Stimulated activated memory B cell treated with anti-CD40 and anti-IgM and Interleukin-4, amounts not matched to agents 10 μg/mL and 1 μg/mL and 100 μg/mL, for 72 hours (primary cell): ENCODE results near the gene MYBPHL.
A peak's percentile ranks its signal among the peaks of the same experiment; 100 is the strongest.

Experiments used
- ATAC-seq: fragments of 150-1000 bp; cut with Tn5 transposase; 2 replicates; pipeline ENCODE4 v1.10.0; 2021
- H3K27ac Mint-ChIP-seq: one replicate; pipeline ENCODE4 v1.8.0; 2022; ENCODE audit warnings: mild to moderate bottlenecking, mixed read lengths
- H3K27me3 Mint-ChIP-seq: one replicate; pipeline ENCODE4 v1.8.0; 2022; ENCODE audit warnings: mixed read lengths
- H3K36me3 Mint-ChIP-seq: one replicate; pipeline ENCODE4 v1.8.0; 2022; ENCODE audit warnings: mixed read lengths
- H3K4me1 Mint-ChIP-seq: one replicate; pipeline ENCODE4 v1.8.0; 2022; ENCODE audit warnings: mixed read lengths
- H3K4me3 Mint-ChIP-seq: one replicate; pipeline ENCODE4 v1.8.0; 2022; ENCODE audit warnings: mild to moderate bottlenecking, moderate library complexity, mixed read lengths
- H3K9me3 Mint-ChIP-seq: one replicate; pipeline ENCODE4 v1.8.0; 2022; ENCODE audit warnings: mixed read lengths

MYBPHL gene

DNA sequence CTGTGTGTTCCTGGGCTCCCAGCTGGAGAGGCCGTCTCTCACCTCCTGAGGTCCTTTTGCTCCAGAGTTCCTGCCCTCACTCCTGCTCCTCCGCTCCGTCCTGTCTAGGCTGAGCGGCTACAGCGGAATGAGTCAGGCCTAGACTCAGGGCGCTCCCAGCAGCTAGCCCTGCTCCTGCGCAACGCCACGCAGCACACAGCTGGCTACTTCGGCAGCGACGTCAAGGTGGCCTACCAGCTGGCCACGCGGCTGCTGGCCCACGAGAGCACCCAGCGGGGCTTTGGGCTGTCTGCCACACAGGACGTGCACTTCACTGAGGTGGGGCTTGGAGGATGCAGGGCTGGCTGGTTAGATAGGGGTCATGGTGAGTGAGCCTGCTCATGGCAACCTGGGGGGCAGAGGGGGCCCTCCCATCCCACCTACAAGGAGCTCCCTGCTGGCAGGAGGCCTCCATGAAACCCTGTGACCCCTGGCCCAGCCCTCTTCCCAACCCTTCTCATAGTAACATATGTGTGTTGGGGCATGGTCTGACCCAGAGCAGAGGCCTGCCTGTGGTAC lies 39.0 kb downstream of the MYBPHL start:
- no peaks in the 10 kb centered on the region for H3K36me3 Mint-ChIP-seq
- H3K4me3 Mint-ChIP-seq = no peak overlapping the region
- H3K27ac Mint-ChIP-seq = no peak overlapping the region
- peaks cover 19% of the 10 kb centered on the region for H3K27me3 Mint-ChIP-seq
- ATAC-seq = no peak
- H3K9me3 Mint-ChIP-seq = no peaks in the 10 kb centered on the region
- H3K4me1 Mint-ChIP-seq = peaks cover 17% of the 10 kb centered on the region

DNA sequence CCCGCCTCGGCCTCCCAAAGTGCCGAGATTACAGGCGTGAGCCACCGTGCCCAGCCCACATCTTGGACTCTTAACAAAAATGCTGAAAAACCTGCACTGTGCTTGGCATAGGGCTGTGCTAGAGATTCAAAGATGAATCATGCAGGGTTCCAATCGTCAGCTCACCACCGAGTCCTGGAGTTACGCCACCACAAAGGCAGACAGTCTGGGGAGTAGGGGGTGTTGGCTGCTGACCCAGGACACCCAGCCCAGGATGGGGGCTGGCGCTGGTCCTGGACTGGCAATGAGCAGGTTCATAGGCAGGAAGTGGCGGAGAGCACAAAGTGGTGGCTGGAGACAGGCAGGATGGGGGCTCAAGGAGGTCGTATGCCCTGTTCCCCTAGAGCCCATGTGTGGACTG lies 39.8 kb downstream of the MYBPHL start:
- Mint-ChIP-seq H3K27me3 (peaks cover 18% of the 10 kb centered on the region), H3K9me3 (no peaks in the 10 kb centered on the region), H3K27ac (no peak overlapping the region), H3K4me1 (peaks cover 17% of the 10 kb centered on the region), H3K36me3 (no peaks in the 10 kb centered on the region), H3K4me3 (no peak overlapping the region)
- ATAC-seq = no peak

DNA sequence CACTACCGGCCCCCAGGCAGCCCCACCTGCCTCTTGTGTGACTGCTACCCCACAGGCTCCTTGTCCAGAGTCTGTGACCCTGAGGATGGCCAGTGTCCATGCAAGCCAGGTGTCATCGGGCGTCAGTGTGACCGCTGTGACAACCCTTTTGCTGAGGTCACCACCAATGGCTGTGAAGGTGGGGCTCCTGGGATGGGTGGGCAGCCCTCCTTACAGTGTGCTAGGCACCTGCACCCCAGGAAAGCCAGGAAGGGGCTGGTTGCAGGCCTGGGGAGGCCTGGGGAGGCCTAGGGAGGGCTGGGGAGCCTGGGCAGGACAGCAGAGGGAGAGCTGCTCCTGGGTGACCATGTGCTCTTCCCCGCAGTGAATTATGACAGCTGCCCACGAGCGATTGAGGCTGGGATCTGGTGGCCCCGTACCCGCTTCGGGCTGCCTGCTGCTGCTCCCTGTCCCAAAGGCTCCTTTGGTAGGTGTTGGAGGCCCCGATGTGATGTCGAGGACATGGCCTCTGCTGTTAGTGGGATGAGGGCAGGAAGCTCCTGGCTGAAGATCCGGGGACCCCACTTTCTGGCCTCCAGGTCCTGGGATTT lies 41.0 kb downstream of the MYBPHL start:
- Mint-ChIP-seq H3K4me3 (no peak overlapping the region), H3K27ac (no peak overlapping the region), H3K36me3 (no peaks in the 10 kb centered on the region), H3K9me3 (no peaks in the 10 kb centered on the region), H3K4me1 (peaks cover 17% of the 10 kb centered on the region), H3K27me3 (peaks cover 23% of the 10 kb centered on the region)
- ATAC-seq = no peak

DNA sequence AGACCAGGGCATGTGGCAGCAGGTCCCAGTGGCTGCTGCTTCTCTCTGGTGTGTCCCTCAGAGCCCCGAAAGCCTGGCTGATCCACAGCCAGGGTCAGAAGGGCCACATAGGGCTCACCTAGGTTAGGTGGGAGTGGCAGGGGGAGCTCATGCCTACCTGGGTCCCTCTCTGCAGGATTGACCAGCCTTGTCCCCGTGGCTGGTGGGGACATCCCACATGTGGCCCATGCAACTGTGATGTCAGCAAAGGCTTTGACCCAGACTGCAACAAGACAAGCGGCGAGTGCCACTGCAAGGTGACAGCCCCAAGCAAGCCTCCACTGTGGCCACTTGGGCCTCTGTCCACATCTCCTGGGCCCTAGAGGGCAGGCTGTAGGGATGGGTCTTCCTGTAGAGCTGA lies 41.8 kb downstream of the MYBPHL start:
- no peak overlapping the region for H3K27ac Mint-ChIP-seq
- ATAC-seq = no peak
- H3K4me1 Mint-ChIP-seq = peaks cover 17% of the 10 kb centered on the region
- H3K36me3 Mint-ChIP-seq = no peaks in the 10 kb centered on the region
- H3K27me3 Mint-ChIP-seq = peaks cover 23% of the 10 kb centered on the region
- H3K9me3 Mint-ChIP-seq = no peaks in the 10 kb centered on the region
- no peak overlapping the region for H3K4me3 Mint-ChIP-seq

DNA sequence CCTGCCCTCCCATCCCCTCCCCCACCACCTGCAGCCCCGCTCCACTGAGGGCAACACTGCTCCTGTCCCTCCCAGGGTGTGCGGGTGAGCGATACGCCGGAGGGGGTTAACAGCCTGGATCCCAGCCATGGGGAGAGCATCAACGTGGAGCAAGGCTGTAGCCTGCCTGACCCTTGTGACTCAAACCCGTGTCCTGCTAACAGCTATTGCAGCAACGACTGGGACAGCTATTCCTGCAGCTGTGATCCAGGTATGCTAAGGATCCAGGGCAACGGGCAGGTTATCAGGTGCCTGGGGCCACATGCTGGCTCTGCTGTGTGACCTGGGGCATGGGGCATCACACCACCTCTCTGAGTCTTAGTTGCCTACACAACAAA lies 42.4 kb downstream of the MYBPHL start:
- Mint-ChIP-seq H3K4me1 (peaks cover 17% of the 10 kb centered on the region), H3K4me3 (no peak overlapping the region), H3K9me3 (no peaks in the 10 kb centered on the region), H3K27me3 (peaks cover 23% of the 10 kb centered on the region), H3K27ac (no peak overlapping the region), H3K36me3 (no peaks in the 10 kb centered on the region)
- no peak for ATAC-seq

DNA sequence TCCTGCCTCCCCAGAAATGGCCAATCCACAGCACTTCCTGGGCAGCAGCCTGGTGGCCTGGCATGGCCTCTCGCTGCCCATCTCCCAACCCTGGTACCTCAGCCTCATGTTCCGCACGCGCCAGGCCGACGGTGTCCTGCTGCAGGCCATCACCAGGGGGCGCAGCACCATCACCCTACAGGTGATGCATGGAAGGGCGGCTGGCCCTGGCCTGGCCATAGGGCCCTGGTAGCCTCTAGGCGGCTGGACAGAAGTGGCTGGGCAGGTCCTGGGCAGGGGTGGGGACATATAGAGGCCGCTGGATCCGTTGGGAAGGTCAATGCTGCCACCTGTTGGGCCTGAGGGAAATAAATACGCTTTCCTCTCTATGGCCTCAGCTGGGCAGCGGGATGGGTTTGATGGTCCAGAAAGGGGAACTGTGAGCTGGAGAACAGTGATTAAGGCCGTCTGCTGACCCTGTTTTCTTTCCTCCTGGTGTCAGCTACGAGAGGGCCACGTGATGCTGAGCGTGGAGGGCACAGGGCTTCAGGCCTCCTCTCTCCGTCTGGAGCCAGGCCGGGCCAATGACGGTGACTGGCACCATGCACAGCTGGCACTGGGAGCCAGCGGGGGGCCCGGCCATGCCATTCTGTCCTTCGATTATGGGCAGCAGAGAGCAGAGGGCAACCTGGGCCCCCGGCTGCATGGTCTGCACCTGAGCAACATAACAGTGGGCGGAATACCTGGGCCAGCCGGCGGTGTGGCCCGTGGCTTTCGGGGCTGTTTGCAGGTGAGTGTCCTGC lies 43.0 kb downstream of the MYBPHL start:
- Mint-ChIP-seq H3K9me3 (no peaks in the 10 kb centered on the region), H3K4me1 (peaks cover 17% of the 10 kb centered on the region), H3K27ac (no peak overlapping the region), H3K36me3 (no peaks in the 10 kb centered on the region), H3K4me3 (no peak overlapping the region), H3K27me3 (peaks cover 23% of the 10 kb centered on the region)
- ATAC-seq = peak; percentile 76

DNA sequence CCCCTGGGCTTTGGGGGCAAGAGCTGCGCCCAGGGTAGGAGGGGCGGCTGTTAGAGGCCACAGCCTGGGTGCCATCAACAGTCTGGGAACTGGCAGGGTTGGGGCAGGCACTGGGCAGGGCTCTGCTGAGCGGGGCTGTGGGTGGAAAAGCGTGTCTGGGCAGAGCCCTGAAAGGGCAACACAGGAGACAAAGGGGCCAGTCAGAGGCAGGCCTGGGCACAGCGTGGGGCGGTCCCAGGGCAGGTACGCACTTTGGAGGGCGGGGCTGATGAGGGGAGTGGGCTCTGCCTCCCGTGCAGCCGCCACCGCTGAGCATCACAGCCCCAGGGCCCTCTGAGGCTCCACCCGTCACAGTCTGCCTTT lies 43.6 kb downstream of the MYBPHL start:
- Mint-ChIP-seq H3K27me3 (peaks cover 23% of the 10 kb centered on the region), H3K27ac (no peak overlapping the region), H3K4me3 (no peak overlapping the region), H3K4me1 (peaks cover 17% of the 10 kb centered on the region), H3K9me3 (no peaks in the 10 kb centered on the region), H3K36me3 (no peaks in the 10 kb centered on the region)
- ATAC-seq = no peak

DNA sequence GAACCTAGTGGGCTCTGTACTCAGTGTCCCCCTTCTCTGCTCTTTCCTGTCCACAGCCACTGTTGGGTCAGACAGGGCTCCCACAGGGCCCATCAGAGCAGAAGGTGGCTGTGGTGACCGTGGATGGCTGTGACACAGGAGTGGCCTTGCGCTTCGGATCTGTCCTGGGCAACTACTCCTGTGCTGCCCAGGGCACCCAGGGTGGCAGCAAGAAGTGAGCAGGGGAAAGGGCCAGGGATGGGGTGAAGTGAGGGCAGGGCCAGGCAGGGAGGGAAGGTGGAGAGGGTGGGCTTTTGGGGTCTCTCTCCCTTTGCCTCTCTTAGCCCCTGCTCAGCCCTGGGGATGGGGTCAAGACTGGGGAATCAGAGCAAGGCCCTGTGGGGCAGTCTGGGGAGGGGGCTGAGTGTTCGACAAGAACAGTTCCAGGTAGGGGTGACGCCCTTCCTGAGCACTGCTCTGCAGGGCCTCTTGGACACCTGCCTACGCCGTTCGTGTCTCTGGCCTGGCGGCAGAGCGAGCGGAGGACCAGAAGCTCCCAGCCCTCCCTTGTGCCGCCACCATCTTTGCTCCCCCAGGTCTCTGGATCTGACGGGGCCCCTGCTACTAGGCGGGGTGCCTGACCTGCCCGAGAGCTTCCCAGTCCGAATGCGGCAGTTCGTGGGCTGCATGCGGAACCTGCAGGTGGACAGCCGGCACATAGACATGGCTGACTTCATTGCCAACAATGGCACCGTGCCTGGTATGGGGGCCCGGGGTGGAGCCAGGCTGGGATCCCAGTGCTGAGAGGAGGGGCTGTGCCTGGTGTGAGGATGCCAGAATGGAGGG lies 44.4 kb downstream of the MYBPHL start:
- H3K27me3 Mint-ChIP-seq = peaks cover 23% of the 10 kb centered on the region
- no peak overlapping the region for H3K4me3 Mint-ChIP-seq
- H3K36me3 Mint-ChIP-seq = no peaks in the 10 kb centered on the region
- peaks cover 14% of the 10 kb centered on the region for H3K4me1 Mint-ChIP-seq
- H3K9me3 Mint-ChIP-seq = no peaks in the 10 kb centered on the region
- no peak overlapping the region for H3K27ac Mint-ChIP-seq
- no peak for ATAC-seq

DNA sequence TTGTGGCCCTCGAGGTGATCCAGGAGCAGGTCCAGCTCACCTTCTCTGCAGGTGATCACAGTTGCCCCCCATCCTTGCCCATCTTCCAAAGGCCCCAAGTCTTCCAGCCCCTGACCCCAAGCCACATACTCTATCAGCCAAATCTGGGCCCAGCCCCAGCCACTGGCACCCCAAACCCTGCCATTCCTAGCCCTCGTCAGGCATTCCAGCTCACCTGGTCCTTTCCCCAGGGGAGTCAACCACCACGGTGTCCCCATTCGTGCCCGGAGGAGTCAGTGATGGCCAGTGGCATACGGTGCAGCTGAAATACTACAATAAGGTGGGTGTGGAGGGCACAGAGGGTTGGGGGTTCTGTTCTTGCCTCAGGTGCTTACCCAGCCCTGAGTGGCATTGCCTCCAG lies 45.2 kb downstream of the MYBPHL start:
- Mint-ChIP-seq H3K27ac (no peak overlapping the region), H3K27me3 (peaks cover 23% of the 10 kb centered on the region), H3K36me3 (no peaks in the 10 kb centered on the region), H3K4me1 (peaks cover 11% of the 10 kb centered on the region), H3K9me3 (no peaks in the 10 kb centered on the region), H3K4me3 (no peak overlapping the region)
- ATAC-seq = no peak

DNA sequence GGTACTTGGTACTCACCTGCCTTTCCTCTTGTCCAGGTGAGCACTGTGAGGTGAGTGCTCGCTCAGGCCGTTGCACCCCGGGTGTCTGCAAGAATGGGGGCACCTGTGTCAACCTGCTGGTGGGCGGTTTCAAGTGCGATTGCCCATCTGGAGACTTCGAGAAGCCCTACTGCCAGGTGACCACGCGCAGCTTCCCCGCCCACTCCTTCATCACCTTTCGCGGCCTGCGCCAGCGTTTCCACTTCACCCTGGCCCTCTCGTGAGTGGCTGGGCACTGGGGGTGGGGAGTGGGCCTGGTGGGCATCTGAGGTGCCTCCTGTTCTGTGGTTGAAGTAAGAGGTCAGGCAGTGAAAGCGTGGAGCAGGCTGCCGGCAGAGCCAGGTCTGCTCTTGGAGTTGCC lies 45.8 kb downstream of the MYBPHL start:
- Mint-ChIP-seq H3K4me1 (peaks cover 11% of the 10 kb centered on the region), H3K27ac (no peak overlapping the region), H3K27me3 (peaks cover 23% of the 10 kb centered on the region), H3K36me3 (no peaks in the 10 kb centered on the region), H3K4me3 (no peak overlapping the region), H3K9me3 (no peaks in the 10 kb centered on the region)
- no peak for ATAC-seq

DNA sequence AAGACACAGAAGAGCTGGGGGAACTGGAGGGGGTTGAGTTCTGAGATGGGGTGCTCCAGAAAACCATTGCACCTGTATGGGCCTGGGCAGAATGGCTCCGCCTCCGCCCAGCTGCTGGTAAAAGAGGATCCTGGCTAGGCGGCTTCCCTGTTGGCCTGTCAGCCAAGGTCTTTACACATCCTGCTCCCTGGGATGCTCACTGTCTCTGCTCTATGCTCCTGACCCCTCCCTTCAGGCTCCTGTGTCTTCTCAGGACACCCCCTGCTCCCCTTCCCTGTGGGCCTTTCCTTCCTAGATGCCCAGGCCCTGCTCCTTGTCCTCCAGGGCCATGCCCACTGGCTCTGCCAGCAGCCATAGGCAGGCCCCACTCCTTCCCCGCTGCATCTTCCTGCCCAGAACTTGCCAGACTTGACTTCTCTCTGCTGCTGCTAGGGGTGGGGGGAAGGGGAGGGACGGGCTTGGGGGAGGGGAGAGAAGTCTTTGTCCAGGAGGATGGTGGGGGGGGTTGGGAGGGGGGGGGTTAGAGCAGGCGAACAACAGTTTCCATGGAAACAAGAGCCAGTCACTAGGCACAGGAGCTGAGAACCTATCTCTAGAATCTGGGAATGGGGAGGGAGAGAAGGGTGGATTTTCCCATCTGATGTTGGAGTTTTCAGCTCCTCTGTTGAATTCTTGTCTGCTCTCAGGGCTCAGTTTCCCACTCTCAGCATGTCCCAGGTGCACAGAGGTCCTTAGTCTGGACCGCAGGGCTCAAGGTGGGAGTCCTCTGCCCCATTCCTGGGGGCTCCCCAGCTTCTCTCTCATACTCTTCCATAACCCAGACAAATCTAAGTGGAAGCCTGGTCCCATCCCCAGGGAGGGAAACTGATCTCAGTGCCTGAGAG lies 46.9 kb downstream of the MYBPHL start:
- Mint-ChIP-seq H3K27me3 (peaks cover 33% of the 10 kb centered on the region), H3K9me3 (no peaks in the 10 kb centered on the region), H3K27ac (no peak overlapping the region), H3K4me3 (no peak overlapping the region), H3K4me1 (peaks cover 17% of the 10 kb centered on the region), H3K36me3 (no peaks in the 10 kb centered on the region)
- ATAC-seq = no peak

DNA sequence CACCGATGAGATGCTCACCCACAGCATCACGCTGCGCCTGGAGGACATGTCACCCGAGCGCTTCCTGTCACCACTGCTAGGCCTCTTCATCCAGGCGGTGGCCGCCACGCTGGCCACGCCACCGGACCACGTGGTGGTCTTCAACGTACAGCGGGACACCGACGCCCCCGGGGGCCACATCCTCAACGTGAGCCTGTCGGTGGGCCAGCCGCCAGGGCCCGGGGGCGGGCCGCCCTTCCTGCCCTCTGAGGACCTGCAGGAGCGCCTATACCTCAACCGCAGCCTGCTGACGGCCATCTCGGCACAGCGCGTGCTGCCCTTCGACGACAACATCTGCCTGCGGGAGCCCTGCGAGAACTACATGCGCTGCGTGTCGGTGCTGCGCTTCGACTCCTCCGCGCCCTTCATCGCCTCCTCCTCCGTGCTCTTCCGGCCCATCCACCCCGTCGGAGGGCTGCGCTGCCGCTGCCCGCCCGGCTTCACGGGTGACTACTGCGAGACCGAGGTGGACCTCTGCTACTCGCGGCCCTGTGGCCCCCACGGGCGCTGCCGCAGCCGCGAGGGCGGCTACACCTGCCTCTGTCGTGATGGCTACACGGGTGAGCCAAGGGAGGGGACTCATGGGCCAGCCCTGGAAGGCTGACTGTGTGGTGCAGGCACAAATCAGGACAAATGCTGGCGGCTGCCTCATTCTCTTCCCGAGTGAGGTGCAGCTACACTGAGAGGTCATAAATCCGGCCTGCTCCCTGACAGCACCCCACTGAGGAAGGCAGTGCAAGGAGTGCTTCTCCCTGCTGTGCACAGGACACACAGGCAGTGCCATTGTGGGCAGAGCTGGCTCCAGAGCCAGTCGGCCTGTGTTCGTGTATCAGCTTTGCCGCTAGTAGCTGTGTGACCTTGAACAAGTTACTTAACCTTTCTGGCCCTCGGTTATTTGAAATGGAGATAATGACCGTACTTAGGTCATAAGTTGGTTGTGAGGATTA lies 48.0 kb downstream of the MYBPHL start:
- H3K27ac Mint-ChIP-seq = no peak overlapping the region
- H3K4me3 Mint-ChIP-seq = no peak overlapping the region
- peaks cover 33% of the 10 kb centered on the region for H3K27me3 Mint-ChIP-seq
- no peaks in the 10 kb centered on the region for H3K9me3 Mint-ChIP-seq
- H3K36me3 Mint-ChIP-seq = no peaks in the 10 kb centered on the region
- ATAC-seq = no peak
- peaks cover 17% of the 10 kb centered on the region for H3K4me1 Mint-ChIP-seq

DNA sequence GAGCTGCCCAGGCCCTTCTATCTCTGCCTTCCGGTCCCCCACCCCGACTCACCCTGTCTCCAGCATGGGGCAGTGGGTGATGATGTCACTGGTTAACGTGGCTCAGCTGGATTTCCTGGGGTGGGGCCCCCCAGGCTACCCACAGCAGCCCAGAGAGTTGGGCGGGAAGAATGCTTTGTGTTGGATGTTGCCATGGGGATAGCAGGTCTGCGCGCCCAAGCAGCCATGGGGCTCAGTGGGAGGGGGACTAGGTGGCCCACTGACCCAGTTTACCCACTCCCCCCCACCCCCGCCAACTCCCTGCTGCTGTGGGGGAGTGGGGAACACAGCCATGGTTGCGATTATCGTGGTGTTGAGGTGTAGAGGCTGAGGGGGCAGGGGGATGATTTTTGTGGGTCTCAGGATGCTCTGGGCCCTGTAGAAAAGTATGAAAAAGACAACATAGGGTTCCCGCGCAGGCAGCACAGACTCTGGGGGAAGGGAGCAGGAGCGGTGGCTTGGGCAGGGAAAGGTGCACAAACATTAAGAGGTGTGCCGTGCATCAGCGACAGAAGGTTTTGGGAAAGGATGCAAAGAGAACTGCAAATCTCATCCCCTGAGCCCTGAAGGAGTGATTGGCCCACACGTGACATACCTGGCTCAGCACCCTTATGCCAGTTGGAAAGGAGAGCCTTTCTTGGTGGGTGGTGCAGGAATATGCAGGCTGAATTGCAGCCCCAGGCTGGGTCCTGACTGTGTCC lies 49.0 kb downstream of the MYBPHL start:
- Mint-ChIP-seq H3K4me3 (no peak overlapping the region), H3K27ac (no peak overlapping the region), H3K9me3 (no peaks in the 10 kb centered on the region), H3K27me3 (peaks cover 31% of the 10 kb centered on the region), H3K4me1 (peaks cover 17% of the 10 kb centered on the region), H3K36me3 (no peaks in the 10 kb centered on the region)
- ATAC-seq = no peak
